T-cell (primary cell): ENCODE results near the gene EIF4G3. TPM values are rescaled to one million over a fixed set of nuclear protein-coding genes. Genes with fewer than 3 reads are reported as not detected.

Experiments
- ATAC-seq, 4 experiments: fragments of 200-7000 bp in 3 of 4; fragments of 150-1000 bp in 1 of 4; cut with Tn5 transposase; replicated peaks in 1 of 4; 1 replicate in 3 of 4; 2 replicates in 1 of 4; pipeline ENCODE4 v1.10.0; 2021; ENCODE audit warnings: moderate library complexity in 3 of 4, mild to moderate bottlenecking in 2 of 4, moderate number of reproducible peaks in 1 of 4
- CTCF ChIA-PET, 2 donors: fragments of 300-600 bp; sonication (Branson Sonifier 250); formaldehyde crosslinking; loops; one replicate each; lab custom pipeline; 2022; ENCODE audit warnings: antibody characterized with exemption in 2 of 2; lab: Charles Lee
- POLR2A ChIA-PET, 2 donors: fragments of 300-600 bp; sonication (Branson Sonifier 250); formaldehyde crosslinking; loops; one replicate each; lab custom pipeline; 2022; ENCODE audit warnings: antibody characterized with exemption in 2 of 2; lab: Charles Lee
- DNase-seq, 35 experiments: peaks; one replicate each; pipeline versions ENCODE4 v3.0.0 to v3.0.0-alpha.2; 2013 to 2023
- H3K27ac ChIP-seq: one replicate; pipeline ENCODE4 v1.5.1; 2013; ENCODE audit warnings: low read length
- H3K27me3 ChIP-seq, 2 experiments: replicated peaks in 1 of 2; 1 replicate in 1 of 2; 2 replicates in 1 of 2; pipeline versions ENCODE4 v1.6.1 to v1.7.0; 2013; ENCODE audit warnings: low read length in 1 of 2, mixed read lengths in 1 of 2; ENCODE audit not compliant: control insufficient read depth in 2 of 2, insufficient read depth in 2 of 2; ENCODE audit errors: extremely low read depth in 1 of 2
- H3K36me3 ChIP-seq, 2 donors: 1 replicate in 1 of 2; 2 replicates in 1 of 2; pipeline versions ENCODE4 v1.6.1 to v1.7.0; 2013; ENCODE audit warnings: low read length in 1 of 2; ENCODE audit not compliant: control insufficient read depth in 2 of 2, insufficient read depth in 1 of 2; ENCODE audit errors: extremely low read depth in 1 of 2
- H3K4me1 ChIP-seq, 2 experiments: 1 replicate in 1 of 2; 2 replicates in 1 of 2; pipeline versions ENCODE4 v1.6.1 to v1.7.0; 2013; ENCODE audit warnings: low read length in 2 of 2, mixed read lengths in 1 of 2; ENCODE audit not compliant: insufficient read depth in 2 of 2, control insufficient read depth in 1 of 2; ENCODE audit errors: extremely low read depth in 1 of 2
- H3K4me3 ChIP-seq, 2 donors: 1 replicate in 1 of 2; 2 replicates in 1 of 2; pipeline versions ENCODE4 v1.5.1 to v1.7.0; 2013; ENCODE audit warnings: mild to moderate bottlenecking in 2 of 2, low read length in 1 of 2, moderate library complexity in 1 of 2; ENCODE audit not compliant: control insufficient read depth in 1 of 2; ENCODE audit errors: extremely low read depth in 1 of 2
- H3K9me3 ChIP-seq: 2 replicates; pipeline ENCODE4 v1.7.0; 2013
- H3K27ac Mint-ChIP-seq, 2 donors: one replicate each; pipeline ENCODE4 v1.8.0; 2020 to 2021; ENCODE audit warnings: mild to moderate bottlenecking in 2 of 2, mixed read lengths in 2 of 2
- H3K27me3 Mint-ChIP-seq, 2 donors: one replicate each; pipeline ENCODE4 v1.8.0; 2021 to 2022; ENCODE audit warnings: mixed read lengths in 2 of 2
- H3K36me3 Mint-ChIP-seq: one replicate; pipeline ENCODE4 v1.8.0; 2021; ENCODE audit warnings: mixed read lengths
- H3K4me1 Mint-ChIP-seq, 3 donors: one replicate each; pipeline ENCODE4 v1.8.0; 2020 to 2022; ENCODE audit warnings: mixed read lengths in 3 of 3, mild to moderate bottlenecking in 1 of 3
- H3K4me3 Mint-ChIP-seq, 3 donors: one replicate each; pipeline ENCODE4 v1.8.0; 2020 to 2022; ENCODE audit warnings: mild to moderate bottlenecking in 3 of 3, mixed read lengths in 3 of 3, moderate library complexity in 3 of 3
- H3K9me3 Mint-ChIP-seq, 3 donors: one replicate each; pipeline ENCODE4 v1.8.0; 2020 to 2022; ENCODE audit warnings: mixed read lengths in 3 of 3
- WGBS: methylation state at CpG from one replicate; pipeline ENCODE4 v1.1.5; 2013; ENCODE audit warnings: missing lambda C conversion rate; ENCODE audit not compliant: insufficient coverage; 5-methylcytosine and 5-hydroxymethylcytosine counted together
- total RNA-seq, 35 experiments: library from RNA in 6 of 35; stranded (reverse) in 6 of 35; fragments of 120-200 nt in 1 of 35; gene quantifications; one replicate each; pipeline versions ENCODE4 v1.2.1 to v1.2.4 and lab custom pipeline; 2013 to 2026

The EIF4G3 gene
- total RNA-seq, 5 donors from 2014 or later (not counting 1 experiment from before 2014, with no cell fraction given), result 16.8 to 34.1 (median 20.8) TPM

- ChIA-PET POLR2A (no interaction called here), CTCF (interaction anchor here in 1 of 2 donors (0.6 kb wide), 1 partner anchor 17 kb away, joined by 3 read pairs; no protein-coding TSS in a partner anchor)
- H3K27me3 ChIP-seq, result no peaks in the 10 kb centered on the region
- peaks cover 0 to 10% (median 8%) of the 10 kb centered on the region in 3 donors for H3K4me1 Mint-ChIP-seq
- H3K4me3 Mint-ChIP-seq, result no peak overlapping the region
- H3K27ac Mint-ChIP-seq, result no peak overlapping the region
- no peaks in the 10 kb centered on the region for H3K27me3 Mint-ChIP-seq
- DNase-seq (no peak), ATAC-seq (no peak)
- no peak overlapping the region for H3K27ac ChIP-seq
- peaks cover 25% of the 10 kb centered on the region for H3K36me3 Mint-ChIP-seq
- no peaks in the 10 kb centered on the region for H3K36me3 ChIP-seq
- no peak overlapping the region for H3K4me3 ChIP-seq
- no peaks in the 10 kb centered on the region for H3K9me3 ChIP-seq
- no peaks in the 10 kb centered on the region for H3K4me1 ChIP-seq
- no peaks in the 10 kb centered on the region for H3K9me3 Mint-ChIP-seq
- whole genome bisulfite sequencing, result 60% methylated on average over 2 of the region's 3 CpGs
Observed at GRCh38 chr1:21154717-21155116, 22.0 kb downstream of the EIF4G3 start.

GRCh38 chr1:21153388-21153787 is 23.3 kb downstream of the EIF4G3 start:
- H3K9me3 Mint-ChIP-seq, result no peaks in the 10 kb centered on the region
- DNase-seq, result no peak
- H3K36me3 Mint-ChIP-seq, result peaks cover 26% of the 10 kb centered on the region
- no peak overlapping the region for H3K4me3 Mint-ChIP-seq
- H3K4me1 Mint-ChIP-seq, result peaks cover 0 to 8% (median 6%) of the 10 kb centered on the region in 3 donors
- ChIA-PET POLR2A (no interaction called here), CTCF (no interaction called here)
- H3K4me3 ChIP-seq, result no peak overlapping the region
- no peak overlapping the region for H3K27ac Mint-ChIP-seq
- H3K4me1 ChIP-seq, result no peaks in the 10 kb centered on the region
- no peaks in the 10 kb centered on the region for H3K27me3 ChIP-seq
- no peak for ATAC-seq
- H3K27me3 Mint-ChIP-seq, result no peaks in the 10 kb centered on the region
- 100% methylated on average over 2 of the region's 6 CpGs for WGBS
- peaks cover 0 to 4% of the 10 kb centered on the region in 2 donors for H3K36me3 ChIP-seq
- H3K9me3 ChIP-seq, result no peaks in the 10 kb centered on the region
- no peak overlapping the region for H3K27ac ChIP-seq

GRCh38 chr1:21152423-21153100 is 24.1 kb downstream of the EIF4G3 start:
- Histone ChIP-seq H3K4me3 (no peak overlapping the region), H3K36me3 (peaks cover 4 to 9% of the 10 kb centered on the region in 2 donors), H3K9me3 (no peaks in the 10 kb centered on the region), H3K4me1 (no peaks in the 10 kb centered on the region), H3K27me3 (no peaks in the 10 kb centered on the region), H3K27ac (no peak overlapping the region)
- H3K36me3 Mint-ChIP-seq, result peaks cover 28% of the 10 kb centered on the region
- H3K4me1 Mint-ChIP-seq, result peaks cover 0 to 8% (median 6%) of the 10 kb centered on the region in 3 donors
- no peaks in the 10 kb centered on the region for H3K27me3 Mint-ChIP-seq
- H3K27ac Mint-ChIP-seq, result no peak overlapping the region
- DNase-seq, result no peak
- H3K9me3 Mint-ChIP-seq, result no peaks in the 10 kb centered on the region
- WGBS, result 100% methylated on average over 1 of the region's 4 CpGs
- ChIA-PET CTCF (interaction anchor here in 1 of 2 donors (0.7 to 1.5 kb wide), 2 partner anchors 43 to 401 kb away, joined by 4 read pairs; no protein-coding TSS in a partner anchor), POLR2A (interaction anchor here (0.6 to 0.7 kb wide), 2 partner anchors 410 to 905 kb away, joined by 3 to 5 read pairs; no protein-coding TSS in a partner anchor)
- no peak overlapping the region for H3K4me3 Mint-ChIP-seq
- ATAC-seq, result no peak

GRCh38 chr1:21149855-21150432 is 26.8 kb downstream of the EIF4G3 start:
- H3K27me3 Mint-ChIP-seq, result no peaks in the 10 kb centered on the region
- no peak for DNase-seq
- H3K4me3 Mint-ChIP-seq, result no peak overlapping the region
- H3K9me3 Mint-ChIP-seq, result no peaks in the 10 kb centered on the region
- no peaks in the 10 kb centered on the region for H3K9me3 ChIP-seq
- WGBS, result 100% methylated on average over 1 of the region's 3 CpGs
- H3K27me3 ChIP-seq, result no peaks in the 10 kb centered on the region
- H3K27ac ChIP-seq, result no peak overlapping the region
- peaks cover 4 to 9% of the 10 kb centered on the region in 2 donors for H3K36me3 ChIP-seq
- peaks cover 19% of the 10 kb centered on the region for H3K36me3 Mint-ChIP-seq
- CTCF ChIA-PET, result no interaction called here
- ATAC-seq, result no peak
- POLR2A ChIA-PET, result no interaction called here
- no peak overlapping the region for H3K27ac Mint-ChIP-seq
- H3K4me1 ChIP-seq, result no peaks in the 10 kb centered on the region
- H3K4me3 ChIP-seq, result no peak overlapping the region
- H3K4me1 Mint-ChIP-seq, result no peaks in the 10 kb centered on the region

- 83% methylated on average over 2 of the region's 3 CpGs for WGBS
- no peaks in the 10 kb centered on the region for H3K27me3 Mint-ChIP-seq
Observed at GRCh38 chr1:21149430-21149854, 27.3 kb downstream of the EIF4G3 start.

GRCh38 chr1:21143752-21144151 is 32.9 kb downstream of the EIF4G3 start:
- no peak for DNase-seq
- ChIA-PET CTCF (interaction anchor here in 1 of 2 donors (1.2 kb wide), 1 partner anchor 10 kb away, joined by 3 read pairs; no protein-coding TSS in a partner anchor), POLR2A (no interaction called here)
- Mint-ChIP-seq H3K27me3 (no peaks in the 10 kb centered on the region), H3K9me3 (no peaks in the 10 kb centered on the region), H3K27ac (no peak overlapping the region), H3K4me3 (no peak overlapping the region), H3K36me3 (peaks cover 8% of the 10 kb centered on the region), H3K4me1 (no peaks in the 10 kb centered on the region)
- H3K27me3 ChIP-seq, result no peaks in the 10 kb centered on the region
- H3K4me3 ChIP-seq, result no peak overlapping the region
- peaks cover 4 to 12% of the 10 kb centered on the region in 2 donors for H3K36me3 ChIP-seq
- ATAC-seq, result no peak
- H3K4me1 ChIP-seq, result no peaks in the 10 kb centered on the region
- H3K9me3 ChIP-seq, result no peaks in the 10 kb centered on the region
- 88% methylated on average over 1 of the region's 2 CpGs for WGBS
- H3K27ac ChIP-seq, result no peak overlapping the region

More at GRCh38 chr1:21149430-21149854, 27.3 kb downstream of the EIF4G3 start:
- Histone ChIP-seq H3K36me3 (peaks cover 4 to 9% of the 10 kb centered on the region in 2 donors), H3K4me1 (no peaks in the 10 kb centered on the region), H3K4me3 (no peak overlapping the region), H3K9me3 (no peaks in the 10 kb centered on the region), H3K27ac (no peak overlapping the region), H3K27me3 (no peaks in the 10 kb centered on the region)
- H3K9me3 Mint-ChIP-seq, result no peaks in the 10 kb centered on the region
- H3K4me3 Mint-ChIP-seq, result no peak overlapping the region
- DNase-seq, result no peak
- no peaks in the 10 kb centered on the region for H3K4me1 Mint-ChIP-seq
- H3K36me3 Mint-ChIP-seq, result peaks cover 18% of the 10 kb centered on the region
- ATAC-seq, result no peak
- ChIA-PET POLR2A (no interaction called here), CTCF (no interaction called here)
- no peak overlapping the region for H3K27ac Mint-ChIP-seq
